ENCODE results near the gene SORCS1. TPM values are rescaled to one million over a fixed set of nuclear protein-coding genes. Genes with fewer than 3 reads are reported as not detected.

SORCS1 gene
- total RNA-seq, 2 donors from 2014 or later: 0.37 to 1.2 TPM

DNA sequence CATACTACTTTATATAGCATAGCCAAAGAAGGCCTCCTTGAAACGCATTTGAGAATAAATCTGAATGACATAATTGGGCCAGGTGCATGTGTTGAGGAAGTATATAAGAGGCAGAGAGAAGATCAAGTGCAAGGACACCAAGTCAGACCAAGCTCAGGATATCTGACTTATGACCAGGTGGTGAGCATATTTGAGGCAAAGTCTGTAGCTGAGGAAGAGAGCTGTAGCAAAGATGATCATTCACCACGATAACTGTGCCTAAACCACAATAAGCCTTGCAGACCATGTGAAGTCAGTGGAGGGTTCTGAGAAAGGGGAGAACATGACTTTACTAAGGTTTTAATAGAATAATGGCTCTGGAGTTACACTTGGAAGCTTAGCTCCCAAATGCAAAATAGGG, 292.3 kb downstream of the SORCS1 start:
- intact Hi-C loops (cut with DNase I): no loop called here
- no peak for DNase-seq (ENCODE audit: low spot score)

DNA sequence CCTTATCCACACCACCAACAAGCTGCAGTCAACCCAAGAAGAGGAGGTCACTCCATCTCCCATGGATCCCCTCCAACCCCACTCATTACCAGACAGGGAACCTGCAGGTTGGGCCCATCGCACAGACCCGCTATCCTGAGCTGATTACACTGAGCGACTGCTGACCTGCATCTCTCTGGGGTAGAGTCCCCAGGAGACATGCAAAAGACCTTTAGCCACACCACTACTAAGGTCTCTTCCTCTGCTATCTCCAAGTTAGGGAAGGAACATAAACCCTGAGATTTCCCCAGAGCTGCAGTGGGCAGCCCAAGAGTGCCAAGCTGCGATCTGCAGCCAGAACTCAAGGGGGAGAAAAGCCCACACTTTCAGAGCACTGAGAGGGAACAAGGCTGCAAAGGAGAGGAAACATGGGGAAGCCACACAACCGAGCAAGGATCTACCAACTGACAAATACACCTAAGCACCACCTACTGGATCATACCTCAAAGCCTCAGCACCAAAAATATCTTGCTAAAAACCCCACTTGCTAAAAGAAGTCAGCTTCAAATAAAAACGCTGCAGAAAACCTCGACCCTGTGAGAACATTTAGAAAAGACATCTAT, 298.2 kb downstream of the SORCS1 start:
- intact Hi-C loops (cut with DNase I): no loop called here
- DNase-seq (ENCODE audit: low spot score): no peak

DNA sequence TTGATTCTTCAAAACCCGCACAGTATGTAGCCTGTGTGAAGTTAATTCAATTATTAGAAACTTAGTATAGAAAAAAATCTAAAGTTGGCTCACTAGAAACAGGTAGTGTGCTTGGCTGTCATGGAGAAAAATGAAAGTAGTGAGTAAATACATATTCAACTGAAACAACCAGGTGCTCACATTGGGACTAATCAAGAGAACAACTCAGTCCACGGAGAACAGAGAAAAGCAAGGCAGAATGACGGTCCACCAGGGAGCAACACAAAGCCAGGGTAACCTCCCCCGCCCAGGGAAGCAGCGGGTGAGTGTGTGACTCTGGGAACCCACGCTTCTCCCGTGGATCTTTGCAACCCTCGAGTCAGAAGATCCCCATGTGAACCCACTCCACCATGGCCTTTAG, 300.5 kb downstream of the SORCS1 start:
- DNase-seq (ENCODE audit: low spot score): no peak
- intact Hi-C loops (cut with DNase I): no loop called here

DNA sequence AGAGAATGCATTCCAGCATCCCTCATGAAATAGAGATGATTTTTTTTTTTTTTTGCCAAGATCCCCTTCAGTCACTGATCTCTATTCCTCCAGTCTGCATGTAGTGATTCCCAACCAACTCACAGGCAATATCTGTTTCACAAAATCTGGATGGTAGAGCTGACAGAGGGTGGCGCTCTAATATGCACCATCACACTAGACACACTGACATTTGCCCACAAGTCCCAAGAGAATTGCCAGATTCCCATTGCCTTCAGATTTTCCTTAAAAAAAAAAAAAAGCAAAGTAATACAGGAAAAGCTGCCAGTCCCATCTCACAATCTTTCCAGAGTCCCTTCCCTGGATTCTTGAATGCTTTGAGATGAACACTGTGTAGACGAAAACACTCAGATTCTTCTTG, 301.0 kb downstream of the SORCS1 start:
- intact Hi-C loops (cut with DNase I): no loop called here
- DNase-seq (ENCODE audit: low spot score): no peak

DNA sequence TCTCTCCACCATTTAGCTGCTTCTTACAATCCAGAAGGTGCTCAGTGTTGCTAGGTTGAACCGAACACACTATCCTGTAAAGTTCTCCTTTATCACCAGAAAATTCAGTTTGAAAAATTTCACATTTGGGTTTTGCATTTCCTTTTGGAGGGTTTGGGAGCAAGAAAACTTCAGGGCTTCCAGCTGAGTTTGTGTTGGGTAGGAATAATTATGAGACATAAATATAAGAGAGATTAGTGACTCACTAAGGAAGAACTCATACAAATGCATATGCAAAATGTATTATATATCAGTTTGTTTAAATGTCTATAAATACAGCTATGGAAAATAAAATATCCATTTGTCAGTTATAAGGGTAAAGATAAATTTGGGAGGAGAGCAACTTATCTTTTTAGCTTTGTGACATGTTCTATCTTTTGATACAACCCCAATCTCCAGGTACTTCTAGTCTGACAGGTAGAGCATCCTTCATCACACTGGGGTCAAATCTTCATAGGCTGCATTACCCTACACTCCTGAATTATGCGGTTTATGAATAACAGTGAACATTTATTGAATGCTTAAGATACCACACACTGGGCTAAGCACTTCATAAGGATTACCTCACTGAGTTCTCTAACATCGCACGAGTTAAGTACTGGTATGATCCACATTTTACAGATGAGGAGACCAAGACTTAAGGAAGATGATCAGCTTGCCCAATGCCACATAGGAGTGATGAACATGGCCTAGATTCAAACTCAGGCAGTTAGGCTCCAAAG, 304.4 kb downstream of the SORCS1 start:
- DNase-seq (ENCODE audit: low spot score): no peak
- intact Hi-C loops (cut with DNase I): no loop called here

DNA sequence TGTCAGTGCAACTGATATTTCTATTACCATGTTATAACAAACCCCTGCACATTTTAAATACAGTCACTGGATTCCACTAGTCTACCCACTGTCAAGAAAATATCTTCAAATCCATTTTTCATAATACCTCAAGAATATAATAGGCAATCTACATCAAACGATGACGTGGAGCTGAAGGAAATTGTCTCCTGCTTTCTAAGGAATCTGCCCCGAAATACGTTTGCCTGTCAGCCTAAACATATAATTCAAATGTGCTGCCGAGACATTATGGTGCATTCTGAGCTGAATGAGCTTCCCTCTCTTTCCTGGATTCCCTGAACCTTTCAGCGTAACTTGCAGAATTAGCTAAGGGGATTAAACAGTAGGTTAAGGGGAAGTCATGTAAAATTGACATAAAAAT, 306.8 kb downstream of the SORCS1 start:
- intact Hi-C loops (cut with DNase I): no loop called here
- DNase-seq (ENCODE audit: low spot score): no peak

DNA sequence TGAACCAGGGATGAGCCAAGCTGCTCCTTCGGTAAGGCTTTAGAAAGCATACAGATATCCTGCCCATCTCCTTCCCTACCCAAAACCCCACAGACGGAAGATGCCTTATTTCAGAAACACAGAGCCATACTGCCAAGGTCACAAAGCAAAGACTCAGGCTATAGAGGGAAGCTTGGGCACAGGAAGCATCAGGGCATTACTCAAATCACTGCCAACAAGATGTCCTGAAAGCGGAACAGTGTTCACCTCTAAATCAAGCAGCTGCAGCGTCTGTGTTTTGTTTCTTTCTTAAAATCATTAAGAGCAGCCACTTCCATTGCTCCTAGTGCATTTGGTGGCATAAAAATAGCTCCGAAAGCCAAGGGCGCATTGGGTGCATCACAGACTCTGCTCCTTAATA, 307.3 kb downstream of the SORCS1 start:
- no peak for DNase-seq (ENCODE audit: low spot score)
- intact Hi-C loops (cut with DNase I): no loop called here

DNA sequence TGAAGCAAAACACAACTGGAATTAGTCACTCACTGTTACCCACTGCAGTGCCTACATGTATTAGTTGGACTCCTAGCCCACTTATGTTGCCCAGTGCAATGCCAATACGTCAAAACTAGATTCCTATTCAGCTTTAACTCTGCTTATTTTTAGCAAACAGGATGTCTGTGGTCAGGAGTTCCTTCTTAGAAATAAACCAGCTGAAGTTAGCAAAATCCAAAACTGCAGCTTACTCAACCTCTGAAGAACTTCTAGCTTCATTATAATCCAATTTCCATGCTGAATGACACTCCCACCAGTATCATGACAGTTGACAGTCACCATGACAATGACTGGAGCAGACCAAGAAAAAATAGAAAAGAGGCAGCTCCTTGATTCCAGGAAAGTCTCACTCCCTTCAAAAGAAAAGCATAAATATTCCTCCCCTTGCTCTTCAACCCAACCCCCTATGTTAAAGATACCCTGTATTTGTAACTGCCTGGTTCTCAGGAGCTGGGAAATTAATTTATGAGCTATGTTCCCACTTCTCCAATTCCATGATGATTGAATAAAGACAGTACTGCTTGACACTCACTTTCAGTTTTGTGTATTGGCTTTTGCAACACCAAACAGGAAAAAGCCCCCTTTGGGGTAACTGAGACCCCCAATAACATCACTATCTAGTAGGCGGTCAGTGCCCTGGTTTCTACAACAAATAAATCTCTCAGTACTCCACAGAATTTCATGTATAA, 327.4 kb downstream of the SORCS1 start:
- intact Hi-C loops (cut with DNase I): no loop called here
- DNase-seq (ENCODE audit: low spot score): no peak

DNA sequence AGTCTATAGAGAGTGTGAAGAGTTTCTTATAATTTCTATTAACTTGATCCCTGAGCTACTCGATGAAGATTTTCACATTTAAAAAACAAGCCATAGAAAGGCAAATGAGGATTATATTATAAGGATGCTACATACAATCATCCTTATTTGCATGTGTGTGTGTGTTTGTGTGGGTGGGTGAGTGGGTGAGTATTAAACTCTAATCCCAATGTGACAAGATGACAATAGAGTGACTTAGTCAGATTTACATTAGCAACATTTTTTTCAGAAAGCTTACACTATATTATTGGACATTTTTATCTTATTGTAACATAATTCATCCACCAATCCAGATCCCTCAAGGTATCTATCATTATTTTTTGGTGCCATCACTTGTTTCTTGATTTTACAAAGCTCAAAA, 331.7 kb downstream of the SORCS1 start:
- no peak for DNase-seq (ENCODE audit: low spot score)
- intact Hi-C loops (cut with DNase I): no loop called here

DNA sequence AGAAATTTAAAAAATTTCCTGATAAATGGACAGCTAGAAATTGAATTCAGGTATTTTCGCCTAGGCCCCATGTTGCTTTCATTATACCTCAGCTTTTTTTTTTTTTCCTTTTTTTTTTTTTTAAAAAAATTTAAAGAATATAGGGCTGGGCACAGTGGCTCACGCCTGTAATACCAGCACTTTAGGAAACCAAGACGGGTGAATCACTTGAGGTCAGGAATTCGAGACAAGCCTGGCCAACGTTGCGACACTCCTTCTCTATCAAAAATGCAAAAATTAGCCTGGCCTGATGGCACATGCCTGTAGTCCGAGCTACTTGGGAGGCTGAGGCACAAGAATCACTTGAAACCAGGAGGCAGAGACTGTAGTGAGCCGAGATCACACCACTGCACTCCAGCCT, 334.0 kb downstream of the SORCS1 start:
- intact Hi-C loops (cut with DNase I): no loop called here
- DNase-seq (ENCODE audit: low spot score): no peak

DNA sequence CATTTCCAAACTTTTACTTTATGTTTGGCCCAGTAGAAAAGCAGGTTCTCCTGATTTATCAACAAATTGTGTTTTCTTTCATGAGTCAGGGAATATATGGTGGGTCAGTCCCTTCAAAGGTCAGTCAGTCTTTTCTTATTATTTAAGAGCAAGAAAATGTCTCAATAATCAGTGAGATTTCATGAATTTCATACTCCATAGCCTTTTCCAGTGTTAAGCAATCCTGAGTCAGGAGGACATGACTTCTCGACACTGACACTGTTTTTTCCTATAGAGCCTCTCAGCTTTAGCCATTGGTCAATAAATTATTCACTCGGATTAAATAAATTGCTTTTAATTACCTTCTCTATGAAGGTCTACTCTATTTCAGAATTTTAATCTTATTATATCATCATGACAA, 334.5 kb downstream of the SORCS1 start:
- intact Hi-C loops (cut with DNase I): no loop called here
- no peak for DNase-seq (ENCODE audit: low spot score)

DNA sequence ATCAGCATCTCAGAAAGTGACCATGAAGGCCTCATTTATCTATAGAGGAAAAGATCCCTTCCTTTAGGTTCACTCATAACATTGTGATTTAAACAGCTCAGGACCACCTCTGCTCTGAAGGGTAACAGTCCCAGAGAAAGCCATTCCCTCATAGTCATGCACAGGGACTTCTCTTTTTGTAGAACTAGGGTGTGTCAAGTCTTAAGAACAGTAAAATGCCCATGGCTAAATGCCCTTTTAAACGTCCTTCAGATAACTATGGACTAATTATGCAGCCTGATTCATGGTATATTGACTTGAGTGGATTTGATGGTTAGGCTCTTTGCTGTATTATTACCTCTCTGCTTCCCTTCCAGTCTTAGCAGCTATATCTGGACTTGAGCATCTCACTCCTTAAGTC, 337.8 kb downstream of the SORCS1 start:
- intact Hi-C loops (cut with DNase I): no loop called here
- DNase-seq (ENCODE audit: low spot score): no peak

DNA sequence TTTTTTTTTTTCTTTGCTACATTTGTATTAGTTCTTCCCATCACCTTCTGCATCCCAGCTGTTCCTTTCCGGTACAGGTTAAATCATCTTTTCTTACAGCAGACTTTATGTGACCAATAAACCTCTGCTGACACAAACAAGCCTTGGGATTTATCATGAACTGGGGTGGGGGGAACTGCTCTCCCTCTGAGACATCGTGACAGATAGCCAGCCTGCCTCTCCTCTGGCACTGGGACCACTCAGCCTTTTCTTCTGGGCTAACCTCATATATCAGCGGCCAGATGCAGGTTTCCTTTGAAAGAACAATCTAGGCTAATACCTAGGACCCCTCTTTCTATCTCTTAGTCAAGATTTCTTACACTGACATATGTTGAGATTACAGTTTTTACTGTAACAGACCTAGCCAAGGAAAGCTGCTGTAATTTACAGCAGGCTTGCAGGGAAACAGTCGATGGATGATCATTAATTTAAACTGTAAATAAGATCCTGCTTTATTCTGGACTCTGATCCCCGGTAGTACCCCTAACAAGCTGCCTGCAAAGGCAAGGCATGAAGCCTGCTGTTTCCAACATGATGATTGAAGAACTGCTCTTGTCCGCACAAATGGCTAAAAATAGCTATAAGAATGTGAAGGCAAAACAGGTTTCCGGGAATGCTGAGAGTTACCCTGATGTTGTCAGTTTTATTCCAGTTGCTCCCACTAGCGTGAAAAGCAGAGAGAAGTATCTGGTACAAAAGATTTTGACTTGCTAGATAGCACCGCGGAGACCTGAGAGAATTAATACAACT, 338.7 kb downstream of the SORCS1 start:
- intact Hi-C loops (cut with DNase I): no loop called here
- DNase-seq (ENCODE audit: low spot score): no peak

DNA sequence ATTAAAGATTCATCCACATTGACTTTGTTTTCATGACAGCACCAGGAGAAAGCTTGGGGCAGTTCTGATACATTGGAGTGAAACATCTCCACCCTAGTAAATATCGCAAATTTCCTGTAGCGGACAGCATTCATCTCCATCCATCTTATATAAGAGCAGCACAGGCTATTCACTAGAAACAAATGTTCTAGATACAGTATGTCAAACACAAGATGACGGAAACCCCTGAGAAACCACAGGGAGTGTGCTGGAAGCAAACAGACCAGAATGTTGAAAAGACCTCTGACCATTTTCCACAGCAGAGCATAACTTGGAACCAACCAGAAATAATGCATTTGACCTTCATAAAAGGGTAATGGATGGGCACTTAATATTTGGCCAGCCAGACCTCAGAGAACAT, 343.9 kb downstream of the SORCS1 start:
- intact Hi-C loops (cut with DNase I): no loop called here
- DNase-seq (ENCODE audit: low spot score): no peak

DNA sequence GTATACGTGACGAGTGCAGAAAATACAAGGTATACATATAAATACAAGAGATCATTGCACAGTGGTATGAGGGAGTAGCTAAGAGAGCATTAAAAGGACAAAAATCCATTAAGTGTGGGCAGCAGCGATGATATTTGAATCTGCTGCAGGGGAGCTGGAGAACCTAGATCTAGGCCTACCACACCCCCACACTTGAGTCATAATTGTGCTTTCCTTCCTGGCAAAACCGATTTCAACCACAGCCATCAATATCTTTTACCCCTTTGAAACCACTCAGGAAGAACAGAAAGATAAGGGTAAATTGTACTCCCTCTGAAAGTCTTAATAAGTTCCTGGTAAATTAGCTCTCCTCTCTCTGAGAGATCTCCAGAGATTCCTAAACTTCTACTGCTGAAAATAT, 345.0 kb downstream of the SORCS1 start:
- no peak for DNase-seq (ENCODE audit: low spot score)
- intact Hi-C loops (cut with DNase I): no loop called here

DNA sequence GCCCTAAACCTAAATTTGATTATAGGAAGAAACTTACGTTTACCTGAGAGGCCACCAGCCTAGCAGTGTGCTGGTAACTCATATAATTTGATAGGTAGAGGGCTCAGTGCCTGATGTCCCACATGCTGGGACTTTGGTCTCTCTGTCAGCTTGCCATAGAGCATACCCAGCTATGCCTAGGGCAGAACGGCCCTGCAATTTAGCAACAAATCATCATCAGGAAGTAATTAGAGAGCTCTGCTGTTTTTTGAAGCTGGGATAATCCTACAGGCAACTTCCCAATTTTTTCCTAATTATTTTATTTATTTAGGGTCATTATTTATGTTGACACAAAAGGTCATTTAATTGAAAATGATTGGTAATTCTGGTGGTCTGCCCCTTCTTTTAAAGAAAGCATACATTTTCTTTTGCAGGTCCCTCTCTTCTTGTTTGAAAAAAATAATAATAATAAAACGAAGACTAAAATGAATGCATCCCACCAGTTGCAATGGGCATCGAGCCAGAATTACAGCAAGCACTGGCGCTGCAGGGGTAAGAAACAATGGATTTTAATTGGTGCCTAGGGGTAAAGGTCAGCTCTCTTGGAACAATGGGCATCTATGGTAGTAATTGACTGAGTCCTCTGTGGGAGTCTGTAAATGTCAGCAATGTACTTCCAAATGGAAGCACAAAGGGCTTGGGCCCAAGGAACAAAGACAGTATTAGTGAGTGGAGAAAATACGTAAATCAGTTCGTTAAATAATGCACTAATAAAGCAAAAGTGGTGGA, 348.0 kb downstream of the SORCS1 start:
- no peak for DNase-seq (ENCODE audit: low spot score)
- intact Hi-C loops (cut with DNase I): no loop called here

DNA sequence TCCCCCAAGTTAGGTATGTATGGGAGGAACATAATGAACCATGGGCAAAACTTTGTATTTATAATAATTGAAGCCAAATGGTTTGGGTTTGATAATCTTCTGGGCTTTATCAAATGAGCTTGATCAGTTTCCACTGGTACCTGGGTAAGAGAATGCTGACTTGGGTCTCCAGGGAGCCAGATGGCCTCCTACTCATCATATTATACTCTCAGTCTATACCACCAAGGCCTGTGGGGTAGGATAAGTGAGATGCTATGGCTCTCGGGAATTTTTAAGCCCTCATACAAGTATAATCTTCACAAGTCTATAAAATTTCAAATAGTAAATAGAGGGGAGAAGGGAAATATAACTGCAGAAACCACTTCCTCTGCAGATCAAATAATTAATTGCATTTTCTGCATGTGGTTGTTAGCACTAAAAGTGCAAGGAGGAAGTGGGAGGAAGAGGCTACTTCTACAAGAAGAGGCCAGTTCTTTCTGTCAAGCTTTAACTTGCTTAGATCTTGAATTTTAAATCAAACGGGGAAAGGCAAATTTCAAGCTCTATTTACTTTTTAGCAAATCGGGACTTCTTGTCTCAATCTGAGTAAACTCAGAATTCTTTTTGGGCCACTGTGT, 349.0 kb downstream of the SORCS1 start:
- intact Hi-C loops (cut with DNase I): no loop called here
- DNase-seq (ENCODE audit: low spot score): no peak

DNA sequence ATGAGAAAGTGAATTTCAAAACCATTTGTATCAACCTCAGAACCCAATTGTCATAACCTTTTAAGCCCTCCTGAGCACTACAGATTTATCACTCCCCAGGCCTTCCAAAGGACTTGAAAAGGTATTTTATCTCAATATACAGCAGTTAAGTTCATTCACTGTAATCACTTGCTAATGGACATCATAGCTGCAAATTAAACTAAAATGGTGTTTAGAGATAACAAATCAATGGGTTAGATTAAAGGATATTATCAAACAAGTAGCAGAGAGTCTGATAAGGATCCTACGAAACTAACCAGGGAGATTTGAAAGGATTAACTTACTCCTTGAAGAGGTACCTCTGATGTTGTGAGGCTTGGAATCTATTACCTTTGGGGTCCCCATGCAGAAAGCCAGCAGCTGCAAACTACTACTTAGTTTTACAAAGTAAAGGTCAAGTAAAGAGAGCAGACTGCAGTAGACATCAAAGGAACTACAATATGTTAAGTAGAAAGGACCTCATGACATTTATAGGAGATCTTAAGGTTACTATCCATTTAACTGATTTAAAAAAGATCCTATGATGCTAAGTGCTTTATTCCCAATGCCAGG, 359.4 kb downstream of the SORCS1 start:
- intact Hi-C loops (cut with DNase I): no loop called here
- DNase-seq (ENCODE audit: low spot score): no peak

DNA sequence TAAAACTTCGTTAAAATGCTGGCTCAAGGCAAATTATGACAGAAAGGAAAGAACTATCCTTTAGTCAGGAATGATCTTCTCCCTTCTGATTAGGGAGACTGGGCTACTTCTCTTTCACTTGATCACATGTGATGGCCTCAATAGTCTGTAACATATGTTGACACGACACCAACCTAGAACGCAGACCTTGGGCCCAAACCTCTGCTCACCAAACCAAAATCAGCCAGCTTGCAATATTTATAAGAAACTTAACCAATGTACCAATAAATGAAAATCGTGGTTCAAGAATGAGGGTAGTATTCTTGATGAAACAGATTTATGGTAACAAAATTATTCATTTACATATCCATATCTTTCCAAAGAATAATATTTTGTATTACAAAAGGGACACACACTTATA, 361.6 kb downstream of the SORCS1 start:
- intact Hi-C loops (cut with DNase I): no loop called here
- DNase-seq (ENCODE audit: low spot score): no peak
